HG02852 (cell line): ENCODE measurements around the gene MLEC.
"Not testable (repeated sequence)": the region's sequence is repeated elsewhere in the genome, so short reads cannot be mapped to it uniquely, and the experiment has no call there.

ENCODE experiments used
- ATAC-seq: cut with Tn5 transposase; IDR thresholded peaks from one replicate; pipeline ENCODE4 v1.9.1; 2021; ENCODE audit warnings: mild to moderate bottlenecking, moderate library complexity; ENCODE audit not compliant: unreplicated experiment

Gene MLEC

DNA sequence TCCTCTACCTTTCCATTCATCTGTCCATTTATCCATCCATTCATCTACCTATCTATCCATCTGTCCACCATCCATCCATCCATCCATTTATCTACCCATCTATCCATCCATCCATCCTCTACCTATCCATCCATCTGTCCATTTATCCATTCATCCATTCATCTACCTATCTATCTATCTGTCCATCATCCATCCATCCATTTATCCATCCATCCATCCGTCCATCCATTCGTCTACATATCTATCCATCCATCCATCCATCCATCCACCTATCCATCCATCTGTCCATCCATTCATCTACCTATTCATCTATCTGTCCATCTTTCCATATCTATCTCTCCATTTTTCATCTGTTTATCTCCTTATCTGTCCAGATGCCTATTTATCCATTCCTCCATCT is 25.5 kb upstream of the MLEC start:
- ATAC-seq, result no peak

DNA sequence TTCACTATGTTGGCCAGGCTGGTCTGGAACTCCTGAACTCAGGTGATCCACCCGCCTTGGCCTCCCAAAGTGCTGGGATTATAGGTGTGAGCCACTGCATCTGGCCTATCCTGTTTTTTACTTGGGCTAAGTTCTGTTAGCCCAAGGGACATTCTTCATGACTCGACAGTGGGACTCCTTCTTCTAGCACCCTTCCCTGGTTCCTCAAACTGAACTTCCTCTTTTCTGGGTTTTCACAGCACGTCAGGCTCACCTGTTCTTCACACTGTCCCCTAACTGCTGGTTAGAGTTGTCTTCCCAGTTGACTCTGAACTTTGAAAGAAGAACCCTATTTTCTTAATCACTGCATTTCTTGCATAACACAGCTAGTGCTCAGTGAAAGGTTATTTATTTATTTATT is 24.1 kb upstream of the MLEC start:
- peak; percentile 71 for ATAC-seq

DNA sequence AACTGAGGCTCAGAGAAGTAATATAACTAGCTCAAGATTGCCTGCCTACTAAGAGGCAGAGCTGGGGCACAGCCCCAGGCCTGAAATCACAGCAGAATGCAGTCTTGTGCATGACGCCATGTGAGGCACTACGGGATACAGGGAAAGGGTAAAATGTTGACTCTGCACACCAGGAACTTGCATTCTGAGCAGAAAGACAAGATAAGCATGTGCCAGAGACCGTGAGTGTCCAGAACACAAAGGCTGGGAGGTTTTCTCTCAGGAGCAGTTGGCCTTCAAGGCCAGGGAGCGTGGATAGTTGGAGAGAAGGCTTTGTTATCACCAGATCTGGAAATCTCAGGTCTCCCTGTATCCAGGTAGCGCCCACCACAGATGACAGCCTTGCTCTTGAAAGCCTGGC is 23.2 kb upstream of the MLEC start:
- ATAC-seq, result no peak

DNA sequence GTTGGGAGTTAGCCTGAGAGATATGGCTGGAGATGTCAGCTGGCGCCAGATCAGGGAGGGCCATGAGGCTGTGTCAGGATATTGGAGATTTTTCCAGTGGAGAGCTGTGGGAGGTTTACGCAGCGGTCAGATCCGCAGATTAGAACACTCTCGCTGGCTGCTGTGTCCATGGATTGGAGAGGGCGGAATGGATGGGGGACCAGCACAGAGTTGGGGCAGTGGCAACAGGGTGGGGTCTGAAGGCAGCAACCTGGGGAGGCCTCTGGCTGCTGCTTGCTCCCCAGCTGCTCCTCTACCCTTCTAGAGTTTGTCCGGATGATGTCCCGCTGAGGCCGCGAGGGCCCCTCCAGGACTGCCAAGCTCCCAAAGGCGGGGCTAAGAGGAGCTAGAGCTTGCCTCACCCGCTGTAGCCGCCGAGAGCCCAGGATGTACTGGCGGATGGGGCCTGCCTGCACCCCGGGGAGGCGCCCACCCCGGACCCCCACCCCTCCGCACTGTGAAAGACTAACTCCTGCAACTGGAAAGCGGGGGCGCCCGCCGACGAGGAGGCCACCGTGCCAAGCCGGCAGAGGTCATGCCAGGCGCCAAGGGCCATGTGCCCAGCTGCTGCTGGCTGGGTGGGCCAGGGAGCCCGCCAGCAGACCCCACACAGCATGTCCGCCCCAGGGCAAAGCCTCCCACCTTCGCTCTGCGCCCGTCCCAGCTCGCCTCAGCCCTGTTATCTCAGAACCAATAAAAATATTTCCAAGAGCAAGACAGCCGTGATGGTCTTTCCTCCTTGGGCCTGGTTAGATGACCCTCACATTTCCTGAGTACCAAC is 20.2 kb upstream of the MLEC start:
- no peak for ATAC-seq

DNA sequence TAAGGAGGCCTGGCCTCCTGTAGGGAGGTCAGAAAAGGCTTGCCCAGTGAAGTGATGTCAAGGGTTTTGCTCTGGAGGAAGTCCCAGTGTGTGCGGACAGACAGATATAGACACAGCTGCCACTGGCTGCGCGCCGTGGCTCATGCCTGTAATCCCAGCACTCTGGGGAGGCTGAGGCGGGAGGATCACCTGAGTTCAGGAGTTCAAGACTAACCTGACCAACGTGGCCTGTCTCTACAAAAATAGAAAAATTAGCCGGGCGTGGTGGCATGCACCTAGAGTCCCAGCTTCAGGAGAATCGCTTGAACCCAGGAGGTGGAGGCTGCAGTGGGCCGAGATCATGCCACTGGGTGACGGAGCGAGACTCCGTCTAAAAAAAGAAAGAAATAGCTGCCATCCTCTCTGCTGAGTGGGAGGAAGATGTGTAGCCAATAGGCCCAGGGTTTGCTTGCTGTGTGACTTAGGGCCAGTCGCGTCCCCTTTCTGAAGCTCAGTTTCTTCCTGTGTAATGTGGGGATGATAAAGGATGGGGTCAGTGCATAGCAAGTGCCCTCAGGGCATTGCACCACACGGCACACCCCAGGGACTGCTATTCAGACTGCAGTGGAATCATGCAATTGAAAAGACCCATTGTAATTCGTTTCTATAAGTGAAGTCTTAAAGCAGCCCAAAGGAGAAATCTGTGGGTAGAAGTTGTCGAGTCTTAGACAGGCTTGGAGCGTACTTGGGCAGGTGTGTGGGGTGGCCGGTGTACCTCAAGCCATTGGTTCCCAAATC is 18.7 kb upstream of the MLEC start:
- no peak for ATAC-seq

DNA sequence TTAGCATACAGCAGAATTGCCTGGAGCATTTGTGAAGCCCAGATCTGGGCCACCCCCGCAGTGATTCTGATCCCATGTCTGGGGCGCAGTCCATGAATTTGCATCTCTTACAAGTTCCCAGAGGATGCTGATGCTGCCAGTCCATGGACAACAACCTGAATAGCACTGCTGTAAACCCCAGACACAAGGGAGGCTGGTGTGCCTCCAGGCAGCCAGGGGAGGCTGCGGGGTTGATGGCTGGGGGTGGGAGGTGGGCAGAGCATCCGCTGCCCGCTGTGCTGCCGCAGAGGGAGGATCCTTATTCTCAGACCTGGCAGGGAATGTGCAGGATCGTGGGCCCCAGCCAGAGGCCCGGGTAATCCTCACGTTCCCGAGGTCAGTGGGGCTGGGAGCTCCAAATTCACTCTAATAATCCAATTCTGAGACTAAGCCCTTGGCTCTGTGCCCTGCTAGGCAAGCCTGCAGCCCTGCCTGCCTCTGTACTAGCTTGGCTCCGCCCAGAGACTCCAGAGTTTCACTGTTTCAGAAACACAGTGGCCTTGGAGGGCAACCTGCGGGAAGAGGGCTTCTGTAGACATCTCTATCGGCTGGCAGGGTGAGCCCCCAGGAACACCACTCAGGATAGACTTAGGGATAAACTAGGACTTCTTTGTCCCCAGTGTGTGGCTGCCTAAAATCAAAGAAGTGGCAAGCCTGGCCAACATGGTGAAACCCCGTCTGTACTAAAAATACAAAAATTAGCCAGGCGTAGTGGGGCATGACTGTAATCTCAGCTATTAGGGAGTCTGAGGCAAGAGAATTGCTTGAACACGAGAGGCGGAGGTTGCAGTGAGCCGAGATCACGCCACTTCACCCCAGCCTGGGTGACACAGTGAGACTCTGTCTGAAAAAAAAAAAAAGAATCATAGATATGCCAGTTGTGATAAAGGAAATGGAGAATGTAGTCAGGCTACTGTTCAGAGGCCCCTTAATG is 17.8 kb upstream of the MLEC start:
- peak; percentile 65 for ATAC-seq

DNA sequence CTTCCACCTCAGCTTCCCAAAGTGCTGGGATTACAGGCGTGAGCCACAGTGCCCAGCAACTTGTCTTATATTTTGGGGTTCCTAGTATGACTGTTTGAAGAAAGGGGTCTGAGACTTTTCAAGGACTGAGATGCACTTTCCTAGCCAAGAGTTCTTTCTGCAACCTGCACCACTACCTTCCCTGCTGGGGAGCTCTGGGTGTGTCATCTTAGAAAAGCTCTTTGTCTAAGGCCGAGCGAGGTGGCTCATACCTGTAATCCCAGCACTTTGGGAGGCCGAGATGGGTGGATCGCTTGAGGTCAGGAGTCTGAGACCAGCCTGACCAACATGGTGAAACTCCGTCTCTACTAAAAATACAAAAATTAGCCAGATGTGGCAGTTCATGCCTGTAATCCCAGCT is 16.7 kb upstream of the MLEC start:
- ATAC-seq, result not testable (repeated sequence)

DNA sequence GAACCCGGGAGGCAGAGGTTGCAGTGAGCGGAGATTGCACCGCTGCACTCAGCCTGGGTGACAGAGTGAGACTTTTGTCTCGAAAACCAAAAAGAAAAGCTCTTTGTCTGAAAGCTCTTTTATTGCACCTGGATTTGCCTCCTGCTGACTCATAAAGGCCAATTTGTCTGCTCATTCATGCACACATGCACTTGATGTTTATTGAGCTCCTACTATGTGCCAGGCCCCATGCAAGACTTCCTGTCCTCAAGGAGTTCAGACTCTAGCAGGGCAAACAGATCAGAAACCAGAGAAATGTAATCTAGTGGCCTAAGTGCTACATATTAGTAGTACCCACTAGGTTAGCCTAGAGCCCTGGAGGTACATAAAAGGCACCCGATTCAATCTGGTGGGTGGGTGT is 16.3 kb upstream of the MLEC start:
- ATAC-seq, result no peak

DNA sequence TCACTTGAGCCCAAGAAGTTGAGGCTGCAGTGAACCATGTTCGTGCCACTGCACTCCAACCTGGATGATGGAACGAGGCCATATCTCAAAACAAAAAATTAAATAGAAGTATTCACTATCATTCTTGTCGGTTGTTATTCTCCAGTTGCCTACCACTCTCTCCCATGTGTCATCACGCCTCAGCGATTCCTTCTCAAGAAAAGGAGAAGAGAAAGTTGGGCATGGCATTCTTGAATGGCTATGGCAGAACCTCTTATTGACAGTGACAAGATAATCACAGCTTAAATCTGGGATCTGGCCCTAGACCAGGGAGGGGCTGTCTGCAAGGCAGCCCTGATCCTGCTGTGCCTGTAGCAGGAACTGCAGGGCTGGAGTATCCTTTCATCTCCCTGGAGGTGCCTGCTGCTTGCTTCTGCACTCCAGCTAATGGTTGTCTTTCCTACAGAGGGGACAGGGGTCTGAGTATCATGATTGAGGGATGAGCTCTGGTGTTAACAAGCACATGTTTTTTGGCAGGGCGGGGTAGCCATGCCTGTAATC is 12.8 kb upstream of the MLEC start:
- ATAC-seq, result no peak

DNA sequence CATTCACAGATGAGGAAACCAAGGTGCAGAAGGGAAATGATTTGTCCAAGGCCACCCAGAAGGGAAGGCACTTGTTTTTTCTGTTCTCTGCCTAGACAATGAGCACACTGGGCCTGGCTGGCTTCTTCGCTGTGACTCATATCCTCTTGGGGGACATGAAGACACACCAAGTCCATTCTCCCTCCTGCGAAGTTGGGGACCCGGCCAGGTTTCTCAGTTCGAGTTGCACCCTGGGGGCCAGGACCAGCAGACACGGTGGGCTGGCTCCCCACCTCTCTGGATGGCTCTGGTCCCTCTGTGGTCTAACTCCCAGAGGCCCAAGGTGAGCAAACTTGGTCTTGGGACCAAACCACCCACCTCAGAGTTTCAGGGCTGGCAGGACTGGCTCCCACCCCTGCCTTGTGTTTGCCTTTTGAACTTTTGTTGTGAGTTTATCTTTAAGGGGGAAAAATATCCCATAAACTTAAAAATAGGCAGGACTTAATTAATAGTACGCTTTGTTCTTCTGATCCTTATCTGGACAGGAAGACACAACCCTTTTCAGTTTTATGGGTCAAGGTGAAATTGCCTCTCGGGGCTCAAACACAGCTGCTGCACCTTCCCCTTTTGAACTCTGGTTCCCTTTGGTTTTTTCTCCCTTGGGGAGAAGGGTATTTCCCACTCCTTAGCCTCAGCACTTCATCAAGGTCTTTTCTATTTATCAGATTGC is 9.0 kb upstream of the MLEC start:
- no peak for ATAC-seq

DNA sequence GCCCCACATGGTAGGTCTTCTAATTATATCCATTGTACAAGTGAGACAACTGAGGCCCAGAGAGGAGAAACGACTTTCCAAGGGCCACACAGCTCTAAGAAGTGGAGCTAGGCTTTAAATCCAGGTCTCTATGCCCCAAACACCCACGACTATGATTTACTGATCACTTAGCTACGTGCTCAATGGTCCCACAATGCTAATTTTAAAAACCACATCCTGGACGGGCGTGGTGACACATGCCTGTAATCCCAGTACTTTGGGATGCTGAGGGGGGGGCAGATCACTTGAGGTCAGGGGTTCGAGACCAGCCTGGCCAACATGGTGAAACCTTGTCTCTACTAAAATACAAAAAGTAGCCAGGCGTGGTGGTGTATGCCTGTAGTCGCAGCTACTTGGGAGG is 8.4 kb upstream of the MLEC start:
- no peak for ATAC-seq

DNA sequence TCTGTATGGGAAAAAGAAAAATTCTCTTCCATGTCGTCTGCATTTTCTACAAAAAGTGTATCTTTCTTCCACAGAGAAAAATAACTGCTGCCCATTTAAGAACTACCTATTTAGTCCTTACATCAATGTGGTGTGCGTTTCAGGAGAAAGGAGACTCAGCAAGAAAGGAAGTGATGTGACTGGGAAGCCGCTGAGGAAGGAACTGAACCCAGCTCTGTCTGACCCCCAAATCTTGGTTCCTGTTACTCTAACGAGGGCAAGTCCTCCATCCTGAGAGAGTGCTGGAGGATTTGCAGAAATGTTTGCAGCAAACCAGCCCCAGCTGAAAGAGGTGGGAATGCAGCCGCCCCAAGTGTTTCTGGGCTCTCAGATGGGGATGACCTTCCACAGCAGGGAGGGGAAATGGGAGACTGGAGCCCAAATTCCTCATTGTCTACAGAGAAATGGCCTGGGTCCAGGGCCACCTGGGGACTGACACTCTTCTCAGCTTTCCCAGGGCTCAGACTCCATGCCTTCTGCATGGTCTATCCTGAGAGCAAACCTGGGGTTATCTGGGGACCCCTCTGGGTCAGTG is 6.7 kb upstream of the MLEC start:
- no peak for ATAC-seq

DNA sequence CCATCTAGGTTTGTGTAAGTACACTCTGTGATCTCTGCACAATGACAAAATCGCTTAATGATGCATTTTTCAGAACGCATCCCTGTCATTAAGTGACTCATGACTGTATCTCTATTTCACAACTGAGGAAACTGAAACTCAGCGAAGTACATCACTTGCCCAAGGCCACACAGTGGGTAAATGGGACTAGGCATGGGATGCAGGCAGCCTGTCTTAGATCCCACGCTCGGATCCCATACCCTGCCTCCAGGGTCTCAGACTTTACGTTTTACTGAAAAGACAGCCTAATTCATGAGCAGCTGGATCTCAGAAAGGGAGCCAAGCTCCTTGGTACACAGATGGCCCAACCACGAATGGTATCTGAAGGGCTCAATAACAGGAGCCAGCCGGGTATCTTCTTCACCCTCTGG is 2.4 kb upstream of the MLEC start:
- ATAC-seq, result no peak

DNA sequence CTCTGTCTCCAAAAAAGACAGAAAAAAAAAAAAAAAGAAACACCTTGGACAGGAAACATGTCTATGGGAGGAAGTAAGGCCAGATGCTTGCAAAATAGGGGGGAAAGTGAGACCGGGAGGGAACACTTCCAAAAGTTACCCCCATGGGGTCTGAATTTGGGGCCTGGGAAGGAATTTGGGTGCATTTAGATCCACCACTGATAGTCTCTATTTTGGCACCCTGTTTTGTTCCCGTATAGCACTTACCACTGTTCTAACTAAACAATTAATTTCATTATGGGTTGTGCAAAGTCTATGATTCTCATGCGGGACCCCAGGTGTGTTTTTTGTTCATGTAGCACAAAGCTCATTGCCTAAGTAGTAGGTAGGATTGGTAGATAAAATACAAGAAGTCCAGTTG is 1.4 kb upstream of the MLEC start:
- no peak for ATAC-seq

DNA sequence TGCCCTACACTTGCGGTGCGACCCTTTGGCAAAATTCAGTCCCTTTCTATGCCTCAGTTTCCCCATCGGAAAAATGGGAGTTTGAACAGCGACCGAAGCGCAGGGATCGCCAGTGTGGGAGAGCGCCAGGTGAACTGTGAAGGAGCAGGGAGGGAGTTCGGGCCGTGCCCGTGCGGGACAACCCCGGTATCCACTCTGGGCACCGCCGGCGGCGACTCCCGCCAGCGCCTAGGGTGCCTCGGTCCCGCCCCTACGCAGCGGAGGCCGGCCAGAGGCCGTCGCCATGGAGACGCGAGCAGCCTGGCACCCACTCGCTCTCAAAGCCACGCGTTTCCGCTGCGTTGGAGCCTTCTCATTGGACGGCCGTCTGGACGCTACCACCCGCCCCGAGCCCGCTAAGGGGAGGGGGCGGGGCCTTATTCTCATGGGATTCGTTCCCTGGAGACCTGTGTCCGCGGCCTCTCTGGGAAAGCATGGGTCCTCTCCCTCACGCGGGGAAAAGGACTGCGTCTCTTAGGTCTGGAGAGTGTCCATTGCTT is 729 bp upstream of the MLEC start:
- ATAC-seq, result peak; percentile 71

DNA sequence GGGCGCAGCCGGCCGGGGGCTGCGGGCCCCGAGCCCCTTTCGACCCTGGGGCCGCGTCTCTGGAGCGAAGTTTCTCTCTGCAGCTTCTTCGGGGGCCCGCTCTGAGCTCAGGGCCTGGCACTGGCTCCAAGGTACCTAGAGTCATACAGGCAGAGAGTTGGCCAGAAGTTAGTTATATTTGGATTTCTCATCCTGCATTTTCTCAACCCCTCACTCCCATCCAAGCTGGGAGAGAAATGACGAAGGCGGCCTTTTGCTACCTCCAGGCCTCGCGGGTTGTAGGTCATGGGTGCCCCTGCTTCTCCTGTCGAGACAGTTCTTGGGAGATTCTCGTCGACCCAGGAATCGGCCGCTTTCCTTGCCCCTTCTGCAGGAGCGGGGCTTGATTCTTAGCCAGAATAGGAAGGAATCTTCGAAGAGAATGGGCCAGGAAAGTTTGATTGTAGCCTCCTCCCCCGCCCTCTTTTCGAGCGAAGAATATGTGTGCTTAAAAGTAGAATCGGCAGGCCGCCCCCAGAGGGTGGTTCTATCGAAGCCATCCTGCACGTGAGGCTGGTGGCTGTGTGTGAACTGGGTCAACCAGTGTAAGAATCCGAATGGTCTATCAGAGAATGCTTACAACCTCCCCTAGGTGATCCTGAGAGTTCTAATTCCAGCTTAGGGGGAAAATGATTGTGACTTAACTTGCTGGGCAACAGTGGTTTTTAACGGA is 785 bp downstream of the MLEC start:
- no peak for ATAC-seq

DNA sequence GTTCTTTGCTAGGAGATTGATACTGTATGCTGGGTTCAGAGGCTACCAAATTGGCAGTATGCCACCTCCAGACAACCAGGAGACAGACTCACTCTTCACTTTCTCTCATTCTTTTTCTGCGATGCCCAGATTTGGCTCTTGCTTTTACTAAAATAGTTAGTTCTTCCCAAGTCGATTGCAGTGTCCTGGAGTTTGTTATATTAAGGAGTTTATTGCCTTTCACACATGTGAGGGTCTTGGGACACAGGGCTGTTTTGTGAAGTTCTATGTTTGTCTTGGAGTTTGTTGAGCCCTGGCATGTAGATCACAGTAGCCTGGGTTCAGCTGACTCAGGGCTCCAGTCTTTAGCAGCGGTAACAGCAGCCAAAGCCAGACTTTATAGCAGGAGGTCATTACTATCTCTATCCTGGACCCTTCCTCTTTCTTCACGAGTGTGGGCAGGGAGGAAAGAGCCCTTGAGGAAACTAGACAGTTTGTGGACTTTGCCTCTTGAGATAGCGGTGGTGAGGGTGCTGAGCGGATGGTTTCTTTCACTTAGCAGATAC is 1.6 kb downstream of the MLEC start:
- ATAC-seq, result no peak

DNA sequence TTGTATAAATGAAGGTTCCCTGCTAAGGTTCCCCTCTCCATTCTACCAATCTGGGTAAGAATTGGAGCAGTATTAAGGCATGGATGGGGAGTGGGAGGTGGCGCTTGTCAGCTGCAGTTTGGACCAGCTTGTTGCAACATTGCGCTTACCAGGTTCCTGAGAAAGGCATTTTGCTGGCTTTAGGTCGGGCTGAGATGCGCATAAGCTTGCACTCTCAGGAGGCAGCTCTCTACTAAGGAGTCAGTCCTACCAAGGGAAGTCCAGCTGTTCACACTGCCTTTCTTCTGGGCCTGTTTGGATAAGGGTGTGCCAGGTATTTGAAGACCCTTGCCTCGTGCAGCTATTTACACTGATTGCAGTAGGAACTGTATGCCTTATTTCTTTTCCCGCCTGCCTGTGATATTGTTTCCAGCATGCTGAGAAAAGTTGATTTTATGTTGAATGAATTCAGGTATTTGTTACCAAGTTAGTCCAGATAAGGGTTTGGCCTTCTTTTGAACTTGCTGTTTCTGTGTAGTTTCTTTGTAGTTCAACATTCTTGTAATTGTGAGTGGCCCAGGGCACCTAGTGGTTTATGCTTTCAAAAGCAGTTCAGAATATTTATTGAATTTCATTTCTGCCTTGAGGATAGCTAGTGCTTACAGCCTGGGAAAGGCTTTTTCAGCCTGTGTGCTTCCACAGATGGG is 2.6 kb downstream of the MLEC start:
- no peak for ATAC-seq
